Stimulated activated CD4-positive, alpha-beta T cell treated with anti-CD3 and anti-CD28 coated beads, Interleukin-15, amount 100 ng/mL, for 48 hours (primary cell): ENCODE data around the gene MFNG.

Experiments
- DNase-seq, 2 donors: peaks; one replicate each; pipeline ENCODE4 v3.0.0-alpha.2; 2020; ENCODE audit warnings: low read depth in 2 of 2

The MFNG gene

DNA sequence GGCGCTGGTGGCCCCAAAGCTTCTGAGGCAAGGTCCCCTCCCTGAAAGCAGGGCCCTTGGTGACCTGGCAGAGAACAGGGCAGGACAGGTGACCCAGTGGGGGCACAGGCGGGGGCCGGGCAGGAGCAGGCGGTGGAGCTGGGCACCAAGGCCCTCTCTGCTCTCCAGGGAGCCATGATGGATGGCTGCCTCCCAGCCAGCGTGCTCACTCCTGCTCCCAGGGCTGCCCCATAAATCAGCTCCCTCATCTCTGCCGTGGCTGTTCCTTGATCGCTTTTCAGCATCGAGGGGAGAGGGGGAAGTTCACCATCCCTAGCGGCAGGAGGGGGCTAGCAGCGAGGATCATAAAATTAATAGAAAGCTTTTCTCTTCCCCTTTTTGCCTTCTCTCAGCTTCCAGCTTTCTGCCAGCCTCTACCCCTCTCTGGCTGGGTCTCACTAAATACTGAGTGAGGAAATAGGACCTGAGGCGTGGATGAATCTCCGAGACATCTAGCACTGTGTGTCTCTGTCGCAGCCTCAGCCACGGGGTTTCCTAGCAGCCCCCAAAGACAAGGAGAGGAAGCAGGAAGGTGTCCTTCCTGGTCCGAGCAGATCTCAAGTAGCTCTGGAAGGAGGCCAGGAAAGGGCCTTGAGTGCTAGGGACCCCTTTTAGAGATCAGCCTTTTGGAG lies 36.7 kb downstream of the MFNG start:
- no peak for DNase-seq

DNA sequence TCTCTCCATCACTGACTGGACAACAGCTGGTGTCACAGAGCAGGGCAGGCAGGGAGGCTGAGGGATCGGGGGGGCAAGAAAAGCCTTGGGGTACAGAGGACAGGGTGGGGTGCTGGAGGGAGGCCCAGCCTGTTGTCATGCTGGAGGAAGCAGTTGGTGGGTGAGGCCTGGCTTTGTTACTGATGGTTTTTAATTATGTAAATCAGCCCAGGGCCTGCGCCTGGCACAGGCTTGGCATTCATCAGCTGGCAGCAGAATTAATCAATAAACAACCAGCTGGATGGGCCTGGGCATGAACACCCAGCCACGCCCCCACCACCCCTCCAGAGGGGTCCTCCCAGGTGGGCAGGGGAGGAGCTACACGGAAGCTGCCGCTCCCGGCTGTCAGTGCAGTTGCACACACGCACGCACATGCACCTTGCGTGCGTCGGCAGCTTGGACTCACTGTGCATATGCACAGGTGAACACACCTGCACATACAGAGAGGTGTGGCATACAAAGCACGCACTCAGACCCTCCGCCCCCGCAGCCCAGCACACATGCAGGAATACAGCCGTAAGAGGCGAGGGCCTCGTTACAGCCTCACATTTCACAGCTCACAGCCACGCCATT lies 37.6 kb downstream of the MFNG start:
- DNase-seq = no peak

DNA sequence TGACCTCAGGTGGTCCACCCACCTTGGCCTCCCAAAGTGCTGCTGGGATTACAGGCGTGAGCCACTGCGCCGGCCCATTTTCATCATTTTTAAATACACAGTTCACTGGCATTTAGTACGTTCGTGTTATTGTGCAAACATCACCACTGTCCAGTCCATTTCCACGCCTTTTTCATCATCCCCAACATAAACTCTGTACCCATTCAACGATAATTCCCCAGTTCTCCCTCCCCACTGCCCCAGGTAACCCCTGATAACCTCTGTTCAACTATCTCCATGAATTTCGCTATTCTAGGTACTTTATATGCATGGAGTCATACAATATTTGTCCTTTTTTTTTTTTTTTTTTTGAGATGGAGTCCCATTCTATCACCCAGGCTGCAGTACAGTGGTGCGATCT lies 40.7 kb downstream of the MFNG start:
- DNase-seq = no peak

DNA sequence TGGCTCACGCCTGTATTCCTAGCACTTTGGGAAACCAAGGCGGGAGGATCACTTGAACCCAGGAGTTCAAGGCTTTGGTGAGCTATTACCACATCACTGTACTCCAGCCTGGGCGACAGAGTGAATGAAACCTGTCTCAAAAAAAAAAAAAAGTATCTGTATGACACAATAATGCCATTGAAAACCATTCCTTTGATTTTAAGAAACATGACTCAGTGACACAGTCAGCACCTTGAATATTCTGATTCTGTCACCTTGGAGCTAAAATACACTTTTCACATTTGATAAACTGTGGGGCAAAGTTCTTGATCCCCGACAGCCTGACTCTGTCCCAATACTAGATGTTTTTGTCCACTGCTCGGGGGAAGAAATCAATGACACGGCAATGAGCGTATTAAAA lies 42.2 kb downstream of the MFNG start:
- no peak for DNase-seq

DNA sequence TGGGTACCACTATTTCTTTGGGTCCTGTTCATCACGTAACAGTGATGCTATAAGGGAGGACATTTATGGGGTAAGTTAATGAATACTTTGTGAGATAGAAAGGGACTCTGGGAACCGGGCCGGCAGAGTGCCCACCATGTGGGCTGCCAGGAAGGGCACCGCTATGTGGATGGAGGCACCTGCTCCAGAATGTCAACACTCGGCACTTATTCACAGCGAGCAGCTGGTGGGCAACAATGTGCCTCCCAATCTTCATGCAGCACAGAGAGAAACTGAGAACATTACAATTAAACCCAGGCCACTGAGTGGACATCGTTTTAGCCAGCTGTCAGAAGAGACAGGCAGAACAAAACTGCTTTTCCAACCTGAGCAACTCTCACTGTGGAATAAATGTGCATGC lies 43.1 kb downstream of the MFNG start:
- DNase-seq = no peak

DNA sequence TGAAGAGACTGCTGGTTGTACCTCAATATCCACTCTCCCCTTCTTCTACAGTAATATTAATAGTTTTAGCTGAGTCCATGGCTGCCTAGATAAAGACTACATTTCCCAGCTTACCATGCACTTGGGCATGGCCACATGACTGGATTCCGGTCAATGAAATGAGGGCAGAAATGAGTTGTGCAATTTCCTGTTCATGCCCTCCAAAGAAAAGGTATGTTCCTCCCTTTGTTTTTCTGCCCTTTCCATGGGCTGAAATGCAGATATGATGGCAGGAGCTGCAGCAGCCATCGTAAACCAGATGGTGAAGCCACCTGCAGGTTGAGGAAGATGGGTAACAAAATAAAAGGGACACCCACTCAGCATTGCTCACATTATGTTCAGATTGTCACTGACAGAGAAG lies 43.6 kb downstream of the MFNG start:
- no peak for DNase-seq

DNA sequence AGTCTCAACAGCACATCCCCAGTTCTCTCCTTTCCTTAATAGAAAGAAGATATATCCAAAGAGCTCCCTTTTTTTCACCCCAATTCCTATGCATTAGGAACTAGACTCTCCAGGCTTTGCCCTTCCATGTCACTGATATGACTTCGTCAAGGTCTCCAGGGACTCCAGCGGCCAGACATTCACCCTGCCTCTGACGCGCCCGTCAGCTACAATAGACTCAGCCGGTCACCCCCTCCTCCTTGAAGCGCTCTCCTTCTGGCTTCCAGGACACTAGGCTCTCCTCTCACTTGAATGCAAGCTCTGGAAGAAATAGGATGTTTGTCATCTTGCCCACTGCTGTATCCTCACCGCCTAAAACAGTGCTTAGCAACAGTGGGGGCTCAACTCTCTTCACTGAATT lies 44.0 kb downstream of the MFNG start:
- DNase-seq = no peak

DNA sequence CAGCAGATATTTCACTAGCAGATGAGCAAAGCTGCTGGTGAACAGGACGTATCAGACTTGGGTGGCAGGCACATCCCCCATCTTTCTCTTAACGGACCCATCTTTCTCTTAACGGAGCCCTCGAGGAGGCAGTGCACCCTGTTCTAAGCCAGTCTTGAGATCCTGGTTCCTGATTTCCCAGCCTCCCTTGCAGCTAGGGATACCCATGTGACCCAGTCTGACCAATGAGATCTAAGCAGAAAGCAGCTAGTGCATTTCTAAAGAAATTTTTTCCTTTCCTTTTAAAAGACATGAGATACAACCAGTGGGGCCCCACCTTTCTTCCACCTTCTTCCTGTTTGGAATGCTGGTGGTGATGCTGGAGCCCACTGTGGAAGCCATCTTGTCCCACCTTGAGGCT lies 45.3 kb downstream of the MFNG start:
- no peak for DNase-seq

DNA sequence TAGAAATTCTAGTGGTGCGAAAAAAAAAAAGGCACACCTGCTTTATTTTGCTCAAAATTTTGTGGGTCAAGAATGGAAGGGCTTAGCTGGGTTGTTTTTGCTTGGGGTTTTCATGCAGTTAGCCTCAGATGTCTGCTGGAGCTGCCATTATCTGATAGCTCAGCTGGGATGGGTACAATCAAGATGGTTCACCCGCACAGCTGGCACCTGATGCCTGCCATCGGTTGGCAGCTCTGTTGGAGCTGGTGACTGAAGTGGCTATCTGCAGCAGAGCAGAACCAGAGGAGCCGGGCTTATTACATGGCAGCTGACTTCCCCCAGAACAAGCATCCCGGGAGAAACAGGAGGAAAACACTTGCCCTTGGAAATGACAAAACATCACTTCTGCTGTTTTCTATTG lies 46.8 kb downstream of the MFNG start:
- no peak for DNase-seq

DNA sequence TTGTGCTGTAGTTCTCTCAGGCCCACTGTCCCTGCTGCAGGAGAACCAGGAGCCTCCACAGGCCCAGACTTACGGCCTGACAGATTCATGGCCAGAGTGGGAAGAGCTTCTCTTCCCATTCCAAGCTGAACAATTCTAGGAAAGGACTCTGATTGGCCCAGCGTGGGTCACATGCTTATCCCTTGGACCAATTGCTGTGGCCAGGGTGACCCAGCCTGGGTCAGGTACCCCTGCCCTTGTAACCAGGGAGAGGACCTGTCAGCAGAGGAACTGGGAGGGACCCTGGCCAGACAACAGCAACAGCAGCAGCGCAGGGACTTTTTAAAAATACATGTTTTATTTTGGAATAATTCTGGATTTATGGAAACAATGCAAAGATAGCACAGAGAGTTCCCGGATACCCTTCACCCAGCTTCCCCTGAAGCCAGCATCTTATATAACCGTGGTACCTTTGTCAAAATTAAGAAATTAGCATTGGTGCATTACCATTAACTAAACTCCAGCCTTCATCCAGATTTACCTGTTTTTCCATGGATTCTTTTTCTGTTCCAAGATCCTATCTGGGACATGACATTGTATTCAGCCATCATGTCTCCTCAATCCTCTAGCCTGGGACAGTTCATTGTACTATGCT lies 50.1 kb downstream of the MFNG start:
- DNase-seq = no peak

DNA sequence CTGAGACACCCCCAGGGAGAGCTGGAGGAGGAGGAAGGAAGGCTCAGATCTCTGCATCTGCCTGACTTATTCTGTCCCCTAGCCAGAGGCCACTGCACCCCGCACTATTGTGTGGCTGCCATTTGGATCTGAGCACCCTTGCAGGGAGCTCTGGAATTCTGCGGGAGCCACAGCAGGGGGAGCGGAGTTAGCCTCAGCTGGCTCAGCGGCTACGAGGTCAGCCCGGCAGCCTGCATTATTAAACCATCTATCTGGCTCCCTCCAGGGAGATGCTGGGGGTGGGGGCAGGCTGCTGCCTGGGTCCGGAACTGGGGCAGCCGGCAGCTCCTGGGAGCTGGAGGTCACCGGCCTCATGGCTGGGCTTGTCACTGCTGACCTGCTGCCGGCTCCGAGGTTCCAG lies 52.4 kb downstream of the MFNG start:
- no peak for DNase-seq

DNA sequence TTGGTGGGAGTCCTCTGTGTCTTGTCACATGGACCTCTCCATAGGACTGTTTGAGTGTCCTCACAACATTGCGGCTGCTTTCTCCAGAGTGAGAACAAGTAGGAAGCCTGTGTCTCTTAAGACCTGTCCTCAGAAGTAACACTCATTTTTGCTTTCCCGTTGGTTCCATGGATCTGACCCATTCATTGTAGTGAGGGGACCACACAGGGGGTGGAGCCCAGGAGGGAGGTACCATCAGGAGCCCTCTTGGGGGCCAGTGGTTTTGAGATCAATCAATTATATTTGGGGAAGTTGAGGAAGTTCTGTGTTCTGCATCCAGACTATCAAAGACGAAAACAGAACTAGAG lies 53.5 kb downstream of the MFNG start:
- DNase-seq = no peak

DNA sequence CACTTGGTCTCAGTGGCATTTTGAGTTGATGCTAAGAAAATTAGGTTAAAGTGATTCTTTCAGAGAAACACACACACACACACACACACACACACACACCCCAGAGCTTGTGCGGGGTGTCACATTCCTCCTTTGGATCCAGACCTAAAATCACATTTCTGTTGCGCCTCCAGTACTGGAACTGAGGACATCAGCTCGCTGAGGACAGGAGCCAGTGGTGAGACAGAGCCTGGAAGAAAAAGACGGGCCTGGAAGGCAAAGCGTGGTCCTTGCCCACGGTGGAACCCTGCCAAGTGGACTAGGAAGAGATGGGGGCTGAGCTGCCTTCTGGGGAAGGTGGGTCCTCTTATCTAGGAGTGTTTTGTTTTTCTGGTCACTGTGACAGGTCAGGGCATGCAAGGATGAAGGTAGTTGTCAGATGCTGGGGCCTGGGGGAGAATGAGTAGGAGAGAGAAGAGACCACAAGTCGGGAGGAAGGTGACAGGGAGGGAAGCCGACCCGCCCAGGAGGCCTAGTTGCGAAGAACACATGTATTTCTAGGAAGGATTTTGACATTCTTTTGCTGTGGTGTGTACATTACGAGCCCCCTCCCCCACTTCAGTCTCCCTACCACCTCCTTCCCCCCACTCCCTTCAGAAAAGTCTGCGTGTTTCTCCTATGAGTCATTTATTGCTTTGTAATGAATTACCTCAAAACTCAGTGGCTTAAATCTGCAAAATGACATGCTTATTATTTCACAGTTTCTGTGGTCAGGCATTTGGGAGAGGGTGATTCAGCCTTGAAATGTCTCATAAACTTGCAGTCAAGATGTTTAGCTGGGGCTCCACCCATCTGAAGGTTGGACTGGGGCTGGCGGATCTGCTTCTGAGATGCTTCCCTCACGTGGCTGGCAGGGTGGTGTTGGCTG lies 54.1 kb downstream of the MFNG start:
- peak; percentile 40 to 52 for DNase-seq

DNA sequence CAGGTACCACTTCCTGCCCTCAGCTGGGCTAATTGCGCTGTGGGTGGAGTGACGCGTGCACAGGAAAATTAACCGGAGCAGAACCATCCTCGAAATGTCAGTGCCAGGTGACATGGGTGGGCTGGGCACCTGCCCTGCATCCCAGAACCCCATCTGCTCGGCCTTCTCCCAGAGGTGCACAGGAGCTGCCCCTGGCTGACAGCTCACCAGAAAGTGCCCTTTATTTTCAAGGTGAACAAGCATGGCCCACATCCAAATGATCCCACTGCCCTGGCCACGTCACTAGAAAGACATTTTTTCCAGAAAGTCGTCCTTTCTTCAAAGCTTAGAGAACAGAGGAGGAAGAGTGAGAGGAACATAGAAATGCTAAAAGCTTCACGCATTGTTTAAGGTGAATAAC lies 54.8 kb downstream of the MFNG start:
- no peak for DNase-seq

DNA sequence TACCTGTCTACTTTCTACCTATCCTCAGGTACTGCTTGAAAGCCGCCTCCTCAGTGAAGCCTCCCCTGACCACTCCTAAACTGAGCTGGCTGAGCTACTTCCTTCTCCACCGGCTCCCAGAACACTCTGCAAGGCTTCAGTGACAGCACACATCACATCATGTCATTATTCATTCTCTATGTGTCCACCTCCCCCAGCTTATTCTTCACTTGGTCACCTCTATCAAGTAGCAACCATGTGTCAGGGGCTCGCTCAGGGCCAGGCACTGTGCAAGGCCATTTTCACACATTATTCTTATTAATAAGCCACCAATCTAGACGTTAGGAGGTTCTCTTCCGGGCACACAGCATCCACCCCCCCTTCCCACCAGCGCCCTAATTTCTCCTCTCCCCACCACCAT lies 55.2 kb downstream of the MFNG start:
- DNase-seq = no peak

DNA sequence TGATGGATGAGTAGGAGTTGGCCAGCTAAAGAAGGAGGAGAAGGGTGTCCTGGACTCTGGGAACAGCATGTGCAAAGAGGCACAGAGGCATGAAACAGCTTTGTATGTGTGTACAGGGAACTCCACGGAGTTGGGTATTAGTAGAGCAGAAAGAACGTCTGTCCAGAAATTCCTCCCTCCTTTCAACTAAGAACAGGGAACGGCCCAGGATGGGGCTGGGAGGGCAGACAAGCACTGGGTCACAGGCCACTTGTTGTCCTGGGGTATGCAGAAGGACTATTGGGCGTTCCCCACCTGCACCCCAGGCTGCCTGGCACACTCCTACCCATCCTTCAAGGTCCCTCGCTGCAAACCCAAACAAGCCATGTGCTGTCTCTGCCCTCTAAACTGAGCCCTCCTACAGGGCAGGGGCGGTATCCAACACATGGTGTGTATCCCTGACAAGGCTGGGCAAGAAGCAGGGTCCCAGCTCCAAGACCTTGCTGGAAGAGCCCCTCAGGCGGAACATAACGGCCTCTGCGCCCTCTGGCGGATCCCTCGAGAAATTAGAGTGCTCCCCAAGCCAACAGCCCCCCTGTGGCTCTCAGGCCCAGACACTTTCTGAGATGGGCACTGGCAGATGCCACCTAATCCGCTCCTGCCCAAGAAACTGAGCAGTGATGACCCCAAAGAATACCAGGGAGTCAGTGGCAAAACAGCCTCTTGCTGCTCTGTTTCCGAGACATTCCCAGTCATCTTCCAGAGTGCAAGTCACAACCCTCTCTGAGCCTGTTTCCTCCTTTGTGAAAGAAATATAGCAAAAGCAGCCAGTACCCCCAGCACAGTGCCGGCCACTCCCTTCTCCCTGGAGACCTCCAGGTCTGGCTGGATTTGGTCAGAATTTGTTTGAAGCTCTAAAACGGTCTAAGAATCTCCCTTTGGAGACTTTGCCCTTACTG lies 57.3 kb downstream of the MFNG start:
- peak; percentile 24 to 36 for DNase-seq

DNA sequence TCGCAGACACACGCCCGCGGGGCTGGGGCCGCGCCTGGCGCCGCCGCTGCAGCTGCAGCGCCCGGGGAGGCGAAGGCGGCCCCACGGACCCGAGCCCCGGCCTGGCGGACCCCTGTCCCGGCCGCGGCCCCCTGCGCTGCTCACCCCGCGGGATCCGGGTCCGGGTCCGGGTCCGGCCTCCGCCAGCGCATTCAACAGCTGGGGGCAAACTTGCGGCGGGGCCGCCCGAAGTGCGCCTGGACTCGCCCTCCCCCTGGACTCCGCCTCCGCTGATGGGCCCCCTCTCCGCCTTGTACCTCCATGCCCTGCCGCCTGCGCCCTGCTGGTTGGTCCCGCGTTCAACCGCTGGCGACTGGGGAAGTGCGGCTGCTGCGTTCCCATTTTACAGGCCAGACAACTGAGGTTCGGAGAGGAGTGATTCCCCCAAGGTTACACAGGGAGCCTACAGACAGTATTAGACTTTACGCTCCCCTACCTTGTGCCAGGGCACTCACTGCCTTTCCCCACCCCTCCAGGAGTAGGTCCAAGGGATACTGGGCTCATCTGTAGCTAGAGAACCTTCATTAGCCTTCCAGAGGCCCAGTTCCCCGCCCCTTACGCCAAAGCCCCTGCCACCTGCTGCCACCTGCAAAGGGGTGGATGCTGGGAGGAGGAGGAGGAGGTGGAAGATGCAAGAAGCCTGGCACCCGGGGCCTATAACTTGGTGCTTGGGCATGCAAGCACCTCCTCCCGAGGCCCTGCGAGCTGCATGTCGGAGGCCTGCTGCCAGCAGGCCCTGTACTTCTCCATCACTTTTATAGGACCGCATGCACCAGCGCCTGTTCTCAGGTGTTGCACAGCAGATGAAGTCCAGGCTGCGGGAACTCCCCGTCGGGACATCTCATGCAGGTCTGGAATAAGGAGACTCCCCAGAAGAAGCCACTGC lies 58.2 kb downstream of the MFNG start:
- DNase-seq = no peak

DNA sequence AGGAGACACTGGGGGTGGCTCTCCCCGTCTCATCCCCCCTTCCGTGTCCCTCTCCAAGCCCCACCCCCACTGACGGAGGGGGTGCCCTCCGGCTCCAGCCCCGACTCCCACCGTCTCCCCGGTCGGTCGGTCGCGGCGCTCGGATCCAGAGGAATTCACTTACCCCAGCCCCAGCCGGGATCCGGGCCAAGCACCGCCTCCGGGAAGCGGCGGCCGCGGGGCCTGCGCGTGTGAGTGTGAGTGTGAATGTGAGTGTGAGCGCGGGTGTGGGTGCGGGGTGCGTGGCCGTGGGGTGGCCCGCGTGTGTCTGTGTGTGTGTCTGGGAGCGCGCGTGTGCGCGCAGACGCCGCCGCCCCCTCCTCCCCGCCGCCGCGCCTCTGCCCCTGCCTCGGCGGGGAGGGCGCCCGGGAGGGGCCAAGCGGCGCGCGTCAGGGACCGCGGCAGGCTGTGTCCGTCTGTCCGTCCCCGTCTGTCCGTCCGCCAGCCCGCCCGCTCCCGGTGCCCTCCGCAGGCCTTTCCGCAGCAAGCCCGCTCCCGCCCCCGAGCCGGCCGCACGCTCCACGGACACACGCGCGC lies 59.0 kb downstream of the MFNG start, which contains the start of gene ELFN2:
TSS of gene ELFN2 (minus strand) at position 345 of the 576 bp plus-strand sequence. CDS start 51,945 bp downstream, outside the sequence.
- no peak for DNase-seq

DNA sequence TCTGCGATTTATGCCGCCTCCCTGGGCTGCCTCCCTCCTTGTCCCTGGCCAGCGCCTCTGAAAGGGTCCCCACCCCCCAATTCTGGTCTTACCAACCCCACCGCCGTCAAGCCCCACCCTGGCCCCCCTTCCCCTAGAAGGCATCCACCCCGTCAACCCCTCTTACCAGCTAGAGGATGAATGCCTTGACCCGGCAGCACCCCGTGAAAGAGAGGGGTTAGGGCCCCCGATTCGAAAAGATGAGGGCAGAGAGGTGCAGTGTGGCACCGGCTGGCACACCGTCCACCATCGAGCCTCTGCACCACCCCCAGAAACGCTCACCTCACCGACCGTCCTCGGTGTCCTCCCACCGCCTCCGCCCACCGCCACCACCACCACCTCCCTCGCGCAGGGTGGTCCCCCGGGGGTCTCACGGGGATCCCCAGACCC lies 59.5 kb downstream of the MFNG start:
- no peak for DNase-seq
